Neural cell (in vitro differentiated cells): Measurements from ENCODE around the gene CD247.

Experiments used
- SMC3 ChIP-seq: fragments of 450-650 bp; conservative IDR thresholded peaks from 2 replicates; pipeline ENCODE4 v1.6.1; 2014; ENCODE audit warnings: antibody characterized with exemption, mild to moderate bottlenecking, moderate library complexity; ENCODE audit not compliant: poor library complexity
- TF ChIP-seq, protein P1 (sequence below): fragments of 450-650 bp; IDR thresholded peaks from 2 replicates; pipeline ENCODE4 v1.5.1; 2014; ENCODE audit warnings: antibody characterized with exemption, mild to moderate bottlenecking, moderate library complexity; ENCODE audit not compliant: poor library complexity, severe bottlenecking

- TF ChIP-seq, protein P1, sequence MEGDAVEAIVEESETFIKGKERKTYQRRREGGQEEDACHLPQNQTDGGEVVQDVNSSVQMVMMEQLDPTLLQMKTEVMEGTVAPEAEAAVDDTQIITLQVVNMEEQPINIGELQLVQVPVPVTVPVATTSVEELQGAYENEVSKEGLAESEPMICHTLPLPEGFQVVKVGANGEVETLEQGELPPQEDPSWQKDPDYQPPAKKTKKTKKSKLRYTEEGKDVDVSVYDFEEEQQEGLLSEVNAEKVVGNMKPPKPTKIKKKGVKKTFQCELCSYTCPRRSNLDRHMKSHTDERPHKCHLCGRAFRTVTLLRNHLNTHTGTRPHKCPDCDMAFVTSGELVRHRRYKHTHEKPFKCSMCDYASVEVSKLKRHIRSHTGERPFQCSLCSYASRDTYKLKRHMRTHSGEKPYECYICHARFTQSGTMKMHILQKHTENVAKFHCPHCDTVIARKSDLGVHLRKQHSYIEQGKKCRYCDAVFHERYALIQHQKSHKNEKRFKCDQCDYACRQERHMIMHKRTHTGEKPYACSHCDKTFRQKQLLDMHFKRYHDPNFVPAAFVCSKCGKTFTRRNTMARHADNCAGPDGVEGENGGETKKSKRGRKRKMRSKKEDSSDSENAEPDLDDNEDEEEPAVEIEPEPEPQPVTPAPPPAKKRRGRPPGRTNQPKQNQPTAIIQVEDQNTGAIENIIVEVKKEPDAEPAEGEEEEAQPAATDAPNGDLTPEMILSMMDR: no peak
- no peak for TF ChIP-seq SMC3
These were observed 30.0 kb upstream of the CD247 start for GRCh38 chr1:167548059-167548932.
